NCI-H1417 (cell line): ENCODE results near the gene ABAT.
"Not testable (repeated sequence)": the region's sequence is repeated elsewhere in the genome, so short reads cannot be mapped to it uniquely, and the experiment has no call there.

ENCODE experiments used
- DNase-seq, 3 experiments: peaks; one replicate each; lab custom pipeline; 2025; lab: John Stamatoyannopoulos, UW

ABAT gene

DNA sequence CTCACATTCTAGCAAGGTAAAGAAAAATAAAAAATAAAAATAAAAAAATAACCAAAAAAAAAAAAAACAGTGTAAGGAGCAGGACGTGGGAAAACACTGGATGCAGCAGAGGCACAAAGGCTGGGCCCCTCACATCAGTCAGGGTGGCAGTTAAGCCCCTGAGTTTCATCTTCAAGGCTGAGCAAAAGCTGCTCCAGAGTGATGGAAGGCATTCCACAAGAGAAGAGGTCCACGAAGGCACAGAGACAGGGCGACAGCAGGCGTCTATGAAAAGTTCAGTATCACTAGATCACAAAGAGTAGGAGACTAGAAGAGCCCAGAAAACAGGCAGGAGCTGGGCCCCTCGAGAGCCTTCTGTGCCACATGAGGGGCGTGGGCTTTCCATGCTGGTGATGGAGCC, 111.0 kb downstream of the ABAT start:
- DNase-seq, result no peak

DNA sequence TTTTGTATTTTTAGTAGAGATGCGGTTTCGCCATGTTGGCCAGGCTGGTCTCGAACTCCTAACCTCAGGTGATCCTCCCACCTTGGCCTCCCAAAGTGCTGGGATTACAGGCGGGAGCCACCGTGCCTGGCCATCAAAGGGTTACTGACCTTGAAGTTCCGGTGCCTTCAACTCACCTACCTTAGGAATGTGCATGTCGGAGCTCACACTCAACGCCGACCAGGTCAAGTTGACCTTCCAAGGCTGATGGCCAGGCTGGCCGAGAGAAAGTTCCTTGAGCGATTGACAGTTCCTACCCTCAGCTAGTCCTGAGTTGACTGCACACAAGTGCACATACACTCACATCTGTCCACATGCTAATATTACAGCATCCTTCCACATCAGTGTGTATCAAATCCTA, 111.9 kb downstream of the ABAT start:
- not testable (repeated sequence) for DNase-seq

DNA sequence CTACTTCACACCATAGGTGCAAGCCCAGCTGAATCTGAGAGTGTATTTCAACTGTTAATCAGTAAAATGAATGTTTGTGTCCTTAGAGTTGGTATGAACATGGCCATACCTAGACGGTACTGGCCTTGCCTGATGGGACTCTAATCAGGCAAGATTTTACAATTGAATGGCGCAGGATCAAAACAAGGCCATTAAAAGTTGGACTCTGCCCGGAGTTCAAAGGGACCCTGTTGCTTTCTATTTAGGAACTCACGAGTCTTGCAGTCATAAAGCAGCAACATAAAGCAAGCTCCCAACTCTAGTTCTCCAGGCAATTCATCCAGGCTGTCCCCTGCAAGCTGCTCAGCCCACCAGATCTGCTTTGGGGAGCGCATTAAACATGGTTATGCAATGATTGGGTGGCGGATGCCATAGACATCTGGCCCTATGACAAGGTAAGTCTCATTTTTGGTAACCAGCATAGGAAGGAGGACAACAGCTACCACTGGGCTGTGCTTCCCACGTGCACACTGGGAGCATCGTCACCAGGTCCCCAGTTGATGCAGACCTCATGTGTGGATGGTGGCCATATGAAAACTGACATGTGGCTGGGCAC, 114.3 kb downstream of the ABAT start:
- no peak for DNase-seq

DNA sequence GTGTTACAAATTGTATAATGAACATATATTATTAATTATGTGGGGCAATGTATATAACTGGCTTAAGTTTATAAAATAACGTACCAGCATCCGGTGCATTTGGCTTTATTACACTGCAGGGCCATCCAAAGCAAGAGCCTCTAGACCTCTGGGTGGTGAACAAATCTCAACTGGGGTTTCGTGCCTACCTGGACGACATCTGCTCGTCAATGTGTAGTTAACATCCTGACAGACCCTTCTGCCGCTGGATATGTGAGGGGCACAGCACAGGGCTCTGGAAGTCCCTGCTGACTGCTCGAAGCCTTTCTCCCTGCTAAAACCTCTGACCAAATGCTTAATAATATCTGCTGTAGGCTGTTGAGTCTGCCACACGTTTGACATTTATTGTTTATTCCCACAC, 120.7 kb downstream of the ABAT start:
- no peak for DNase-seq

DNA sequence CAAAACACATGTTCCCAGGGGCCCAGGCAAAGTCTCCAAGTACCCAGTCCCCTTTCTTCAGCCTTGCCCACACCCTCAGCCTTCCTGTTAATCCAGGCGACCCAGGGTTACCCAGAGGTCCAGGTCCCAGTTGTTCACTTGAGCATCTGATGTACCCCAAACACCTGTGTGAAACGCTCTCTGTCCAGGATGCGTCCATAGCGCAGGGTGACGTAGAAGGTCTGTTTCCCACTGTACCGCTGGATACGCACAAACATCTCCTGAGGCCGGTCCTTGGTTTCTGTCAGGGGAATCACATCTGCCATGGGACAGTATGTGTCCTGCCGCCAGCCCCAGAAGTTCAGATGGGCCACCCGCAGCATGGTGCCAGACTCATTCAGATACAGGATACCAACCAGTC, 121.4 kb downstream of the ABAT start:
- no peak for DNase-seq

DNA sequence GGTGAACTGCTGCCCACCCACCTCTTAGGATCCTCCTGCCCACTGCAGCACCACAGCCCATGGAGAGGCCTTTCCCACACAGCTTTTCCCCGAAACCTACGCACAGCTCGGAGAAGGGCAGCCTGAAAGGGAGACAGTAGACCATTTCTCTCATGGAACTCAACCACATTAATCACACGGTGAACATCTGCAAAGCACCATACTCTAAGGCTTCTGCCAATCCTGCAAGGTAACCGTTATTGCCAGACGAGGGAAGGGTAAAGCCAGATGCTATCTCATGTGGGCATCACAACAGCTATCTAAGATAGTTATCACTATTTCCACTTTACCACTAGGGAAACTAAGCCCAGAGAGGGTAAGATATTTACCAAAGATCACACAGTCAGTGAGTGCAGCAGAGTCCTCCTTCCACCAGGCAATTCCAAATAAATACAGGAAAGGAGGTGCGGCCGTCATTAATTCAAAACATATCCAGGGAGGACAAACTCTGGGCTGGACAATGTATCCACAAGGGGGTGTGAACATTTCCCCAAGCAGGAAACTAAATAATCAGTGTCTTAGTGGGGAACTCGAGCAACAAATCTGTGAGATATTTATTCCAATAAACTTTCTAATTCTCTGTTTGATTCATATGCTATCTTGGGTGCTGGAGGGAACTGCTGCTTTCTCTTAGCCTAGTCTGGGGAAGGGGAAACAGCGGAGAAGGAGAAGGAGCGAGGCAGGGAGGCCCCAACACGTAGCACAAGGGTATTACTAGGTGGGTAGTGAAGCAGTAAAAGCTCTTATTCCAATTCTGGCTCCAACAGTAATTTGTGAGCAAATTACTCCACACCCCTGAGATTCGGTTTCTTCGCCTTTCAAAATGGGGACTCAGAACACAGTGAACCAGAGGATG, 122.3 kb downstream of the ABAT start:
- no peak for DNase-seq

DNA sequence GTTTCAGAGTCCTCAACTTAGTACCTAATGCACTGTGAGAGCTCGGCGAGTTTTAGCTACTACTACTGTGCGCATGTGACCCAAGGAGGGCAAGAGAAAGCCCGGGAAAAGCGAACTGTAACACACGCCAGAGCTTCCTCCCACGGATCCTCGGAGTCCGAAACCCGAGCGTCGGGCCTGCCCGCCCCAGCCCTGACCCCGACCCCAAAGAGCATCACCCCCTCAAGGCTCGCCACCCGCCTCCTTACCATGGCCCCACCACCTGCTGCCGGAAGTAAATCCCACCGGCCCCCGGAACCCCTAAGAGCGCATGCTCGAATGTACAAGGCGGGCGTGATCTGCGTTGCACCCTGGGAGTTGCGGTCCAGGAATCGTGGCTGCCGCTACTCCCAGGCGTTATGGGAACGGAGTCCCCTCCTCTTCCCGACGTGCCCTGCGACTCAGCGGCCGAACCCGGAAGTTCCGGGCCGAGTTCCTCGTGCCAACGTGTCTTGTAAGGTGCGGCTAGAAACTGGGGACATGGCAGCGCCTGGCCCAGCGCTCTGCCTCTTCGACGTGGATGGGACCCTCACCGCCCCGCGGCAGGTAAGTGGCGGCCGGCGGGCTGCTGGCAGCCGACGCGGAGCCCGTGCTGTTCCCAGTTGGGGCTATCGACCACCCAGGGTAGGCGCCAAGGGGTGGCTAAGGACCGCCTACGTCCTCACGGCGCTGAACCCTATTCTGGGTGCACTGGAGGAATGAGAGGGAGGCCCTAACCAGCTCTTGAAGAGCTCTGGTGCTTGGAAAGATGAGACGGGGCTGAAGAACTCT, 123.2 kb downstream of the ABAT start, which contains the start of the genes PMM2 and TMEM186:
PMM2 (plus strand) TSS at position 476 of the 810 bp plus-strand sequence; CDS start at position 520, 44 bp downstream.
TMEM186 (minus strand) TSS at position 276 of the 810 bp plus-strand sequence; CDS start at position 251, 25 bp downstream.
- peak; percentile 93 to 96 (median 94) for DNase-seq

DNA sequence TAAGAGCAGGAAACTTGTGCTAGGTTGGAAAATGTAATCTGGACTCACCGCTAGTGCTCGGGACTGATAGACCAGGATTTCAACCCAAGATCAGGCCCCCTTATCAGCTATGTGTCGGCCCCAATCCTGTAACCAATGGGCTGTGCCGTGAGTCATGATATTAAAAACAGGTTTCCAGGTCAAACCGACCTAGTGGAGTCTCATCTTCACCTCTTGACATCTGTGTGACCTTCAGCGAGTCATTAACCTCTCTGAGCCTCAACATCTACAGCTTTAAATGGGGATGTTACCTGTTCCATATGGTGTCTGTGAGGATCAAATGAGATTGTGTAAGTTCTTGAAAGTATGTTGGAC, 123.7 kb downstream of the ABAT start:
- DNase-seq, result peak in 1 of 3 experiments; percentile 25

DNA sequence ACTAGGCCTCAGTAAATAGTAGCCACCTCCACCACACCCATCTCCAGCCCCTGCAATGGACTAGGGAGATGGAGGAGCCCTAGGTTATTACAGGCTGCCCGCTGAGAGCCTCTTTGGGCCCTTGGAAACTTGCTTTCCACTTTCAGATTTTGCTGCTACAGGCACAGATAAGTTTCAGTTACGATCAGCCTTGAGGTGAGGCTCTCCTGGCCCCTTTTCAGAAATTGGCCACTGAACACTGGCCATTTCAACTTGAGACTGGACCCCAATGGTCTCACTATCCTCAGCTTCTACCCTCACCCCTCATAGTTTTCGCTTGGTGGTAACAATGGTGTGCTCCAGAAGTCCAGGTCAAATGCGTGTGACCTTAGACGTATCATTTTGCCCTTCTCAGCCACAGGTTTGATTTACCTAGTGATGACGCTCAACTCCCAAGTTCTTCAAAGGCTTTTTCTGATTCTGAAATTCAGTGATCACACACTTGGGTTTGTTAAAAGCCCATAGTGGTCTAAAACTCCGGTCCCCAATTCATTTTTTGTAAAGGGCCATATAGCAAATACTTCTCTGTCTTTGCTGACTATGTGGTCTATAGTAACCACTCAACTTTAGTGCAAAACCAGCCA, 124.2 kb downstream of the ABAT start:
- no peak for DNase-seq

DNA sequence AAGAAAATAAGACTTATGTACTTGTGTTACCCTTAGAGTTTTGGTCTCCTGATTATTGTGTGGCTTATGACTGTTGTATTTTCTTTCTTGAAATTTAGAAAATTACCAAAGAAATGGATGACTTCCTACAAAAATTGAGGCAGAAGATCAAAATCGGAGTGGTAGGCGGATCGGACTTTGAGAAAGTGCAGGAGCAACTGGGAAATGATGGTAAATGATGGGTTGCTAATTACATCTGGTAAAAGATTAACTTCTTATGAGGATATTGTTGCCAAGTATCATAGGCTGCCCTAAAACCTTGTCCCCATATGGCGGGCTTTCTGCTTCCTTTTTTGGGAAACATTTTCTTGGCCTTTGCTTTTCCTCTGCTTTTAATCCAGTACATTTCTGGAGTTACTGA, 127.3 kb downstream of the ABAT start:
- DNase-seq, result no peak

DNA sequence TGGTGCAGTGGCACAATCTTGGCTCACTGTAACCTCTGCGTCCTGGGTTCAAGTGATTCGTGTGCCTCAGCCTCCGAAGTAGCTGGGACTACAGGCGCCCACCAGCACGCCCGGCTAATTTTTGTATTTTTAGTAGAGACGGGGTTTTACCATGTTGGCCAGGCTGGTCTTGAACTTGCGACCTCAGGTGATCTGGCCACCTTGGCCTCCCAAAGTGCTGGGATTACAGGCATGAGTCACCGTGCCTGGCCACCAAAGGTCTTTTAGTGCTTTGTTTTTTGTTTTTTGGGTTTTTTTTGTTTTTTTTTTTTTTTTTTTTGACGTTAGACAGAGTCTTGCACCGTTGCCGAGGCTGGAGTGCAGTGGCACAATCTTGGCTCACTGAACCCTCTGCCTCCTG, 129.3 kb downstream of the ABAT start:
- DNase-seq, result not testable (repeated sequence)

DNA sequence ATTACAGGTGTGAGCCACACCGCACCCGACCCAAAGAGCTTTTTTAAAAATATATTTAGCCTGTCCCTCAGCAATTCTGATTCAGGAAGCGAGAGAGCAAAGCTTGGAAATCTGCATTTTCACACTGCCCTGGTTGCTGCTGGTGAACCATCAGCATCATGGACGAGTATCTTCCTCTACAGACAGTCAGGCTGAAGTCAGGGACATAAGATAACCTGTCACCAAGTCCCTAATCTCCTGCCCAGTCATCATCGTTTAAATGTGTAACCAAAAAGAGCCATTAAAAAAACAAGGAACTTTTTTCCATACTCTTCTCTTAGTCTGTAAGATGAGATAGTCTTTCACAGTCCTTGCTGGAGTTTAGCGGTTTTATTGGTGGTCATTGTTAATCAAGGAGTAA, 129.9 kb downstream of the ABAT start:
- no peak for DNase-seq

DNA sequence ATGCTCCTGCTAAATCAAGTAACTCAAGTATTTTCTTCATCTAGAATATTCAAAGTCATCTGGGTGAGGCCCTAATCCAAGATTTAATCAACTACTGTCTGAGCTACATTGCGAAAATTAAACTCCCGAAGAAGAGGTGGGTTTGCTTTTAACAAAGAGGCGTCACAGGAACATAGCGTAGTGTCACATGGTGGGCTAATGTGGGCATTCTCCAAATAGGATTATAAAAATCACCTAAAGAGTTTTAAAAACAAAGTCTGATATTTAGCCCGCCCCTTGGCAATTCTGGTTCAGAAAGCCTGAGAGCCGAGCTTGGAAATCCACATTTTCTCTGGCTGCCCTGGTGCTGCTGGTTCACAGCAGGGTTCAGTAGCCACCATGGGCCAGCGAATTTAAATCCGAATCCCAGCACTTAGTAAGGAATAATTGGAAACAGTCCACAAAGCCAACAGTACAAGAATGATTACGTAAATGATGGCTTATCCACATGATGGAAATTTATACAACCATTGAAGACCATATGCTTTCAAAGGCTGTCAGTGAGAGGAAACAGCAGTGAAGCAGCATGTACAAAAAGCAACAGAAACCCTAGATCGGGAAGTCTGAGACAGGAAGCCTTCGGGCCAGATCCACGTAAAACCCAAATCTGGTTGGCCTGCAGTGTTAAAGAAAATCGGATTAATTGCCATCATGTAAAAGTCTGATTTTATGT, 132.0 kb downstream of the ABAT start:
- DNase-seq, result no peak

DNA sequence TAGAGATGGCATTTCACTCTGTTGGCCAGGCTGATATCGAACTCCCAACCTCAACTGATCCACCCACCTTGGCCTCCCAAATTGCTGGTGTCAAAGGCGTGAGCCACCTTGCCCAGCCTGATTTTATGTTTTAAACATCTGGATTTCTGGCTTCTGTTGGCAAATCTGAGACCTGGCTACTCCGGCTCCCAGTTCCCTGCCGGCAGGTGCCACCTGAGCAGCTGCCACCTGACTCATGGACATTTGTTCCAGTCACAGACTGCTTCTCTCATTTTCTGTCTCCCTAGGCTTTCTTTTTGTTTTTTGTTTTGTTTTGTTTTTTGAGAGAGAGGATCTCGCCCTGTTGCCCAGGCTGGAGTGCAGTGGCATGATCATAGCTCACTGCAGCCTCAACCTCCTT, 132.8 kb downstream of the ABAT start:
- DNase-seq, result no peak

DNA sequence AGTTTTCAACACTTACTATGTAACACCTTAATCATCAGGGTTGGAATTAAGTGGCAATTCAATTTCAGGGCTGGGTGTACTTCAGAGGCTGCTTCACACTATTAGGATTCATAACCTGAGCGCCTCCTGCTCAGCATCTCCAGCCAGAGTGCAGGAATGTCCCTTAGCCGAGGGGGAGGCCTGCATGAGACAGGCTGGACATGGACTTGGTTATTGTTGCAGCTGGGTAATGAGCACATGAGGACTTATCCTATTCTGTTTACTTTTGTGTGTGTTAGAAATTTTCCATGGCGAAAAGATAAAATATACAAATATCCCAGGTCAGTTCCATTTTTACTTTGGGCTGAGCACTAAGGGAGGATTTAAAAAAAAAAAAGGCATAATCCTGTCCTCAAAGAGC, 133.6 kb downstream of the ABAT start:
- no peak for DNase-seq

DNA sequence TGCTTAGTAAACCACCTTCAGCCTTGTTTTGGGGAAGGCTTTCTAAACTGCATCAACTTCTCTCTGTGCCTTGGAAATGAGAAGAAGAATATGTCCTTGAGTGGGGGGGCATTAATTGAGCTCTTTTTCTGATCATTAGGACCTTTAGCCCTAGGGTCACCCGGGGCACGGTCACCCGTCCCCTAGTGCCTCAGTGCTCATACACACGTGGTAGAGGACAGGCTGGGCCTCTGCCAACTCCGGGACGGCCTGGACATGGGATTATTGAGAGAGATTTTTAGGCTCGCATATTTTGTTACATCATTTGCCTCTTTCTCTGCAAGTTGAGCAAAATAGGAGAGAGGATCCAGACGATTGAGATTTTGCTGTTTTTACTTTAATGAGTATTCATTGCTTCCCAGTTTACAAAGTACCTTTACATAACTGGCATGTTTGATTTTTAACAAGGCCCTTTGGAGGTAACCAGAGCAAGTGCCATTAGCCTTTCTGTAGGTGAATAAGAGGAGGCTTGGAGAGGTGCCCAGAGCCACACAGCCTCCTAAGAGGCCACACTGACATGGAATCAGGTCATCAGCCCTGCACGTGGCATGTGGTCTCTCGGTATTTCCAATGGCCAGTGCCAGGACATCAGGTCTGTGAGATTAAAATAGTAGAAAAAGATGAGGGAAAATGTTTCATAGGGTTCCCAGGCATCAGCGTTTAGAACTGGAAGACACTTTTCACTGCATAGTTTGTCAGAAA, 134.4 kb downstream of the ABAT start:
- DNase-seq, result no peak

DNA sequence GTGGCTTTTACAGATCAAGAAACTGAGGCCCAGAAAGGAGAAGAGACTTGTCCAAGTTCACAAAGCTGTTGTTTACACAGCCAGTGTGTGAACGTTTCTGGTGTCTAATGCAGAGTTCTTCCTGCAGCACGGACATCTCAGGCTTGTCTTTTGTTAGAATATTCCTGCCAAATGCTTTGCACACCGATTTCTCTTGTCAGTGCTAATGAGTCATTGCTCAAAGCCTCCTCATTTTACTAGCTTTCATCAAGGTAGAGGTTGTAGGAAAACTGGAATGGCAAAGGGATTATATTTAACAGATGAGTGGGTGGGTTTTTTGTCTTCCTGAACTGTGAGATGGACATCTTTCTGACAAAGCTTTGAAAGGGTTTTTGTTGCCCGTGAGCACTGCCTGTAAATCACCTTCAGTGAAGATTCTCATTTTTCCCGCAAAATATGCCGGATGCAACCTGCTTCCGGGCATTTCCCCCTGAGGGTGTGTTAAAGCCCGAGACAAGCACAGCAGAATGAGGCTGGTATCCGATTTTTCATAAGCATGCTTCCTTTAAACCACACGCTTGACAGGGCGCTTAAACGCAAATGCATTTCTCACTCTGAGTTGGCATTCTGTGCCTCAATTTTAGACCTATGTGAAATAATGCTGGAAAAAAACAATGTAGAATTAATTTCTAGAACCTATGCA, 137.9 kb downstream of the ABAT start:
- no peak for DNase-seq

DNA sequence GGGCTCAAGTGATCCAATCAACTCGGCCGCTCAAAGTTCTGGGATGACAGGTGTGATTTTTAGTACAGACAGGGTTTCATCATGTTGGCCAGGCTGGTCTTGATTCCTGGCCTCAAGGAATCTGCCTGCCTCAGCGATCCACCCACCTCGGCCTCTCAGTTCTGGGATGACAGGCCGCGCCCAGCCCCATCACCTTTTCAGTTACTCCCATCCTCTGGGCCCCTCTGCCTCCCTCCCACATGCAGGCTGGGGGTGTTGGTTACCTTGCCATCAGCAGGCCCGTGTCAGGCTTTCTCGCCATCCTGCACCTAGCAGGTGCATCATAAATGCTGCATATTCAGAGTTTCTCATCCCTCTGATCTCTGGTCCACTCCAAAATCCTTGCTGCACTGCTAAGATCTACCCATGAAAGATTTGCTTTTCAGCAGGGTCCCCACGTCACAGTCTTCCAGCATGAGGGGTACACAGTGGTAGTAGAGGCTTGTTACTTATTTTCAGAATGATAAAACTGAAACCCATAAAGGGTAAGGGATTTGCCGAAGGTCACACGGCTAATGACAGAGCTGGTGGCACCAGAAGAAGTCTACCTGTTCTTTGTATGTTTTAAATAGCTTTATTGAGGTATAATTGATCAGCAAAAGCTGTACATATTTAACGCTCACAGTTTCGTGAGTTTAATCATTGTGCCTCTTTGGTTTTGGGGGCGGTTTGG, 139.8 kb downstream of the ABAT start:
- no peak for DNase-seq

DNA sequence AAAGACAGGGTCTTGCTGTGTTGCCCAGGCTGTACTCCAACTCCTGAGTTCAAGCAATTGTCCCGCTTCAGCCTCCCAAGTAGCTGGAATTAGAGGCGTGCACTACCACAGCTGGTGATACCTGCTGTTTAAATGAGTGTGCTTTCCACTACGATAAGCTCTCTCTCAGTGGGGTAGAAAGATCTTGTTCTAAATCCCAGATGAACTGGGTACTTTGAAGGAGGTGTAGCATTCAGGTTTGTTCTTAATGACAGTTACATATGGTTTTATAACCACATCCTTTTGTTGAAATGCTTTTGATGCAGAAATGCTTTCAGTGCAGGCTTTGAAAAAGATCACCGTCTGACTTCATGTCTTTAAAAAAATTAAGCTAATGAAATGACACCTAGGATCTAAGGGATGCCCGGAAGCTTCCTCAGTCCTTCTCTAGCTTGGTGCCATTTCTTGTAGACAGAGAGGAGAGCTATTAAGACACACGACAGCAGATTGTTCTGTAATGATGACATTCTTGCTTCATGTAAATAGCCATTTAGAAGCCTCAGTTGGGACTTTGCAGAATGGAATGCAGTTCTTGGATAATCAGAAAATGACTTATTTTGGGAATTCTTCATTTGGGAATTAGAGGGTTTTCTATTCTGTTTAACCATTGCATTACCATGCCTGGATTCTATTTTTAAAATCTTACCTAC, 142.7 kb downstream of the ABAT start:
- DNase-seq, result no peak
